Astrocyte (in vitro differentiated cells and primary cell): ENCODE results near the gene HDGF.

Experiments
- CTCF ChIP-seq: IDR thresholded peaks from 2 replicates; pipeline ENCODE4 v1.5.1; 2011; ENCODE audit warnings: low read depth, mild to moderate bottlenecking, inconsistent platforms, low read length, moderate library complexity; ENCODE audit not compliant: insufficient read depth
- EZH2 ChIP-seq: IDR thresholded peaks from 2 replicates; pipeline ENCODE4 v1.6.1; 2012; ENCODE audit warnings: mild to moderate bottlenecking, low read length, inconsistent platforms; ENCODE audit not compliant: insufficient read depth

GRCh38 chr1:156740237-156740740, 11.2 kb downstream of the HDGF start:
- TF ChIP-seq CTCF (no peak), EZH2 (no peak)
